Mesenchymal stem cell (in vitro differentiated cells and primary cell): ENCODE data around the gene PEDS1.

Experiments
- DNase-seq: peaks from one replicate; pipeline ENCODE4 v3.0.0-alpha.2; 2013
- H2AFZ ChIP-seq: one replicate; pipeline ENCODE4 v1.6.1; 2013; ENCODE audit warnings: low read depth, mild to moderate bottlenecking, control low read depth, inconsistent platforms, low read length, moderate library complexity
- H2AK5ac ChIP-seq: 2 replicates; pipeline ENCODE4 v1.6.1; 2013; ENCODE audit warnings: low read length, moderate library complexity, mild to moderate bottlenecking, inconsistent platforms; ENCODE audit not compliant: severe bottlenecking
- H2BK120ac ChIP-seq: one replicate; pipeline ENCODE4 v1.6.1; 2013; ENCODE audit warnings: low read depth, mild to moderate bottlenecking, inconsistent platforms, low read length, moderate library complexity
- H2BK12ac ChIP-seq, 2 experiments: one replicate each; pipeline ENCODE4 v1.6.1; 2013; ENCODE audit warnings: inconsistent platforms in 2 of 2, low read length in 2 of 2, mild to moderate bottlenecking in 2 of 2, moderate library complexity in 2 of 2, control low read depth in 1 of 2
- H2BK15ac ChIP-seq: one replicate; pipeline ENCODE4 v1.6.1; 2013; ENCODE audit warnings: mild to moderate bottlenecking, low read depth, inconsistent platforms; ENCODE audit not compliant: poor library complexity, severe bottlenecking
- H2BK5ac ChIP-seq: 2 replicates; pipeline ENCODE4 v1.6.1; 2013; ENCODE audit warnings: low read depth, mild to moderate bottlenecking, low read length, control low read depth, inconsistent platforms; ENCODE audit not compliant: poor library complexity, severe bottlenecking
- H3K14ac ChIP-seq, 2 experiments: one replicate each; pipeline ENCODE4 v1.6.1; 2013; ENCODE audit warnings: inconsistent platforms in 2 of 2, low read length in 2 of 2, control low read depth in 1 of 2, mild to moderate bottlenecking in 1 of 2, moderate library complexity in 1 of 2
- H3K18ac ChIP-seq, 2 experiments: one replicate each; pipeline ENCODE4 v1.6.1; 2013; ENCODE audit warnings: inconsistent platforms in 2 of 2, low read length in 2 of 2, control low read depth in 1 of 2, low read depth in 1 of 2, mild to moderate bottlenecking in 1 of 2
- H3K23ac ChIP-seq, 2 experiments: one replicate each; pipeline ENCODE4 v1.6.1; 2013; ENCODE audit warnings: inconsistent platforms in 2 of 2, low read length in 2 of 2, mild to moderate bottlenecking in 2 of 2, moderate library complexity in 2 of 2, control low read depth in 1 of 2
- H3K27ac ChIP-seq: 2 replicates; pipeline ENCODE4 v1.5.1; 2013; ENCODE audit warnings: mild to moderate bottlenecking, moderate library complexity, low read length, control low read depth, inconsistent platforms; ENCODE audit not compliant: poor library complexity, severe bottlenecking
- H3K27me3 ChIP-seq, 2 experiments: 2 replicates each; pipeline versions ENCODE4 v1.6.1 to v1.7.0; 2013; ENCODE audit warnings: low read length in 2 of 2, mild to moderate bottlenecking in 2 of 2, moderate library complexity in 2 of 2, control low read depth in 1 of 2, inconsistent platforms in 1 of 2; ENCODE audit not compliant: control insufficient read depth in 1 of 2, insufficient read depth in 1 of 2
- H3K36me3 ChIP-seq, 2 experiments: 2 replicates each; pipeline versions ENCODE4 v1.6.1 to v1.7.0; 2013; ENCODE audit warnings: low read length in 2 of 2, control low read depth in 1 of 2, inconsistent platforms in 1 of 2, low read depth in 1 of 2, mild to moderate bottlenecking in 1 of 2; ENCODE audit not compliant: insufficient read depth in 2 of 2, control insufficient read depth in 1 of 2
- H3K4ac ChIP-seq, 2 experiments: one replicate each; pipeline ENCODE4 v1.6.1; 2013; ENCODE audit warnings: inconsistent platforms in 2 of 2, low read length in 2 of 2, mild to moderate bottlenecking in 2 of 2, moderate library complexity in 2 of 2, control low read depth in 1 of 2, low read depth in 1 of 2
- H3K4me1 ChIP-seq: 2 replicates; pipeline ENCODE4 v1.6.1; 2013; ENCODE audit warnings: low read depth, low read length, control low read depth; ENCODE audit not compliant: control insufficient read depth, insufficient read depth
- H3K4me2 ChIP-seq: 2 replicates; pipeline ENCODE4 v1.6.1; 2013; ENCODE audit warnings: low read length, mild to moderate bottlenecking, inconsistent platforms; ENCODE audit not compliant: poor library complexity, severe bottlenecking
- H3K4me3 ChIP-seq, 2 experiments: 2 replicates each; pipeline versions ENCODE4 v1.5.1 to v1.7.0; 2013; ENCODE audit warnings: low read length in 2 of 2, mild to moderate bottlenecking in 2 of 2, control low read depth in 1 of 2, low read depth in 1 of 2; ENCODE audit not compliant: insufficient read depth in 1 of 2
- H3K79me1 ChIP-seq: replicated peaks from 2 replicates; pipeline ENCODE4 v1.6.1; 2013; ENCODE audit warnings: mild to moderate bottlenecking, control low read depth, low read length, inconsistent platforms; ENCODE audit not compliant: poor library complexity, severe bottlenecking
- H3K9ac ChIP-seq: 2 replicates; pipeline ENCODE4 v1.7.0; 2013; ENCODE audit warnings: mild to moderate bottlenecking, low read length, moderate library complexity
- H3K9me3 ChIP-seq: 2 replicates; pipeline ENCODE4 v1.7.0; 2013; ENCODE audit warnings: mild to moderate bottlenecking, low read length; ENCODE audit not compliant: control insufficient read depth
- H4K8ac ChIP-seq: one replicate; pipeline ENCODE4 v1.6.1; 2013; ENCODE audit warnings: inconsistent platforms, mild to moderate bottlenecking, low read length, moderate library complexity
- H4K91ac ChIP-seq: one replicate; pipeline ENCODE4 v1.6.1; 2013; ENCODE audit warnings: mild to moderate bottlenecking, low read length, inconsistent platforms
- WGBS: methylation state at CpG from one replicate; pipeline ENCODE4 v1.1.7; 2013; ENCODE audit warnings: mixed read lengths; 5-methylcytosine and 5-hydroxymethylcytosine counted together

The PEDS1 gene

GRCh38 chr20:50194422-50194830, 40.9 kb upstream of the PEDS1 start:
- peak overlapping the region in 1 of 2 experiments; percentile 40 for H2BK12ac ChIP-seq
- H3K9ac ChIP-seq: peak overlapping the region; percentile 99
- no peak overlapping the region for H2BK120ac ChIP-seq
- peak overlapping the region in 1 of 2 experiments; percentile 100 for H3K14ac ChIP-seq
- peak overlapping the region; percentile 12 for H2BK15ac ChIP-seq
- H3K4me1 ChIP-seq: peaks cover 30% of the 10 kb centered on the region
- H3K18ac ChIP-seq: peak overlapping the region; percentile 1 to 85
- DNase-seq: peak; percentile 45
- peak overlapping the region in 1 of 2 experiments; percentile 84 for H3K23ac ChIP-seq
- H3K36me3 ChIP-seq: peaks cover 17 to 43% of the 10 kb centered on the region in 2 experiments
- peaks cover 10% of the 10 kb centered on the region for H3K79me1 ChIP-seq
- no peaks in the 10 kb centered on the region for H3K27me3 ChIP-seq
- H3K4me2 ChIP-seq: peak overlapping the region; percentile 93
- H3K27ac ChIP-seq: no peak overlapping the region
- no peak overlapping the region for H2AFZ ChIP-seq
- peak overlapping the region in 1 of 2 experiments; percentile 99 for H3K4me3 ChIP-seq
- H3K4ac ChIP-seq: peak overlapping the region in 1 of 2 experiments; percentile 0
- H2AK5ac ChIP-seq: peak overlapping the region; percentile 61
- no peak overlapping the region for H2BK5ac ChIP-seq
- no peak overlapping the region for H4K8ac ChIP-seq
- WGBS: 89% methylated on average over 4 of the region's 7 CpGs
- peaks cover 6% of the 10 kb centered on the region for H3K9me3 ChIP-seq
- peak overlapping the region; percentile 82 for H4K91ac ChIP-seq

DNA sequence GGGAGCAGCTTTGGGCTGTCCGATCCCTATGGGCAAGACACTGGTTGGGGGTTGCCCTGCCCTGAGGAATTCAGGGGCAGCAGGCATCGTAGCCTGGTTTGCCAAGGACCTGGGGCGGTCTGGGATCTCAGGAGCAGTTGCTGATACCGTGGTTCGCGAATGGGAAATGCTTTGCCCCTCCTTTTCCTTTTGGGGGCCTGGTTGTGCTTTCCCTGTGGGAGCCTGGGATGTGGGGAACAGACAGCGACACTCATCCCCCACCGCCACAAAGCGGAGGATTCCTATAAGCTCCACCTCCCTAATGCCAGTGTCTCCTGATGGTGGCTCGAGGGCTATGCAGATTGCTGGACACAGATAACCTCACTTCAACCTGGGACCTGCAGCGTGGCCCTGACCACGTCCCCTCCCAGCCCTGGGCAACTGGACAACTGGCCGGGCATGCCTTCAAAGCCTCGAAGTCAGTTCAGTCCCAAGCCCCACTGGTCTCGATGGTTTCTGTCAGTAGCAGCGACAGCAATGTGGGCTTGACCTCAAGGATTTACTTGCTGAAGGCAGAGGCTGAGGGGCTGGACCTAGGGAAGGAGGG, 40.4 kb upstream of the PEDS1 start:
- Histone ChIP-seq H3K14ac (peak overlapping the region in 1 of 2 experiments; percentile 100), H2BK120ac (no peak overlapping the region), H3K4ac (peak overlapping the region; percentile 0 to 25), H4K91ac (peak overlapping the region; percentile 82), H3K27ac (no peak overlapping the region), H2AK5ac (peak overlapping the region; percentile 61), H3K9me3 (peaks cover under 1% of the 10 kb centered on the region), H3K36me3 (peaks cover 17 to 38% of the 10 kb centered on the region in 2 experiments), H4K8ac (peak overlapping the region; percentile 53), H3K4me3 (peak overlapping the region; percentile 63 to 99), H3K27me3 (no peaks in the 10 kb centered on the region), H3K79me1 (peaks cover 10% of the 10 kb centered on the region), H2AFZ (no peak overlapping the region), H3K9ac (peak overlapping the region; percentile 99), H2BK15ac (no peak overlapping the region), H2BK5ac (no peak overlapping the region), H3K4me2 (peak overlapping the region; percentile 93), H3K4me1 (peaks cover 30% of the 10 kb centered on the region), H2BK12ac (peak overlapping the region in 1 of 2 experiments; percentile 40), H3K23ac (peak overlapping the region in 1 of 2 experiments; percentile 84), H3K18ac (peak overlapping the region; percentile 1 to 85)
- 78% methylated on average over 16 of the region's 16 CpGs for WGBS
- peak; percentile 55 for DNase-seq

GRCh38 chr20:50193199-50193835, 39.8 kb upstream of the PEDS1 start:
- no peak overlapping the region for H4K91ac ChIP-seq
- WGBS: 55% methylated on average over 8 of the region's 10 CpGs
- H3K9ac ChIP-seq: peak overlapping the region; percentile 99
- peak; percentile 41 for DNase-seq
- peak overlapping the region in 1 of 2 experiments; percentile 100 for H3K14ac ChIP-seq
- peak overlapping the region; percentile 63 to 99 for H3K4me3 ChIP-seq
- no peak overlapping the region for H2BK5ac ChIP-seq
- no peaks in the 10 kb centered on the region for H3K9me3 ChIP-seq
- peak overlapping the region; percentile 93 for H3K4me2 ChIP-seq
- H2BK120ac ChIP-seq: no peak overlapping the region
- H3K18ac ChIP-seq: peak overlapping the region; percentile 3 to 85
- peak overlapping the region in 1 of 2 experiments; percentile 68 for H3K4ac ChIP-seq
- H2AFZ ChIP-seq: no peak overlapping the region
- H2BK15ac ChIP-seq: no peak overlapping the region
- peak overlapping the region in 1 of 2 experiments; percentile 96 for H3K23ac ChIP-seq
- peaks cover 17 to 34% of the 10 kb centered on the region in 2 experiments for H3K36me3 ChIP-seq
- H2BK12ac ChIP-seq: peak overlapping the region in 1 of 2 experiments; percentile 59
- peak overlapping the region; percentile 66 for H3K27ac ChIP-seq
- no peaks in the 10 kb centered on the region for H3K27me3 ChIP-seq
- peaks cover 30% of the 10 kb centered on the region for H3K4me1 ChIP-seq
- peak overlapping the region; percentile 53 for H4K8ac ChIP-seq
- H2AK5ac ChIP-seq: peak overlapping the region; percentile 5
- peaks cover 10% of the 10 kb centered on the region for H3K79me1 ChIP-seq
